ENCODE data around the gene PLCXD3. TPM values are rescaled to one million over a fixed set of nuclear protein-coding genes. Genes with fewer than 3 reads are reported as not detected.

The PLCXD3 gene
- total RNA-seq, 1 experiment from 2014 or later, result not detected

- no peaks in the 10 kb centered on the region for H3K4me1 ChIP-seq (replicated peaks)
- no peak overlapping the region for H3K4me3 ChIP-seq
- H3K27ac ChIP-seq, result no peak overlapping the region
- no peaks in the 10 kb centered on the region for H3K36me3 ChIP-seq
- DNase-seq (ENCODE audit: low read depth in 1 of 2, low spot score in 2 of 2), result no peak
- H3K9me3 ChIP-seq (replicated peaks), result no peaks in the 10 kb centered on the region
- H3K27me3 ChIP-seq (replicated peaks), result no peaks in the 10 kb centered on the region
Observed at GRCh38 chr5:41459557-41459956, 50.8 kb downstream of the PLCXD3 start.

GRCh38 chr5:41457094-41457493, 53.3 kb downstream of the PLCXD3 start:
- DNase-seq (ENCODE audit: low read depth in 1 of 2, low spot score in 2 of 2), result no peak
- H3K36me3 ChIP-seq, result no peaks in the 10 kb centered on the region
- H3K4me1 ChIP-seq (replicated peaks), result no peaks in the 10 kb centered on the region
- H3K27me3 ChIP-seq (replicated peaks), result no peaks in the 10 kb centered on the region
- no peak overlapping the region for H3K27ac ChIP-seq
- H3K9me3 ChIP-seq (replicated peaks), result no peaks in the 10 kb centered on the region
- H3K4me3 ChIP-seq, result no peak overlapping the region

- Histone ChIP-seq H3K36me3 (no peaks in the 10 kb centered on the region), H3K4me3 (no peak overlapping the region), H3K4me1 (replicated peaks) (no peaks in the 10 kb centered on the region), H3K27ac (no peak overlapping the region), H3K9me3 (replicated peaks) (no peaks in the 10 kb centered on the region), H3K27me3 (replicated peaks) (no peaks in the 10 kb centered on the region)
- DNase-seq (ENCODE audit: low read depth in 1 of 2, low spot score in 2 of 2), result no peak
Observed at GRCh38 chr5:41452506-41452905, 57.9 kb downstream of the PLCXD3 start.

- H3K9me3 ChIP-seq (replicated peaks), result no peaks in the 10 kb centered on the region
- no peaks in the 10 kb centered on the region for H3K4me1 ChIP-seq (replicated peaks)
- H3K27ac ChIP-seq, result no peak overlapping the region
- no peak for DNase-seq (ENCODE audit: low read depth in 1 of 2, low spot score in 2 of 2)
- H3K36me3 ChIP-seq, result no peaks in the 10 kb centered on the region
- H3K4me3 ChIP-seq, result no peak overlapping the region
- no peaks in the 10 kb centered on the region for H3K27me3 ChIP-seq (replicated peaks)
Observed at GRCh38 chr5:41447650-41448510, 62.5 kb downstream of the PLCXD3 start.

GRCh38 chr5:41445937-41446563, 64.4 kb downstream of the PLCXD3 start:
- no peak for DNase-seq (ENCODE audit: low read depth in 1 of 2, low spot score in 2 of 2)
- Histone ChIP-seq H3K9me3 (replicated peaks) (no peaks in the 10 kb centered on the region), H3K36me3 (no peaks in the 10 kb centered on the region), H3K27me3 (replicated peaks) (no peaks in the 10 kb centered on the region), H3K27ac (no peak overlapping the region), H3K4me1 (replicated peaks) (no peaks in the 10 kb centered on the region), H3K4me3 (no peak overlapping the region)

- DNase-seq (ENCODE audit: low read depth in 1 of 2, low spot score in 2 of 2), result no peak
- Histone ChIP-seq H3K27ac (no peak overlapping the region), H3K36me3 (no peaks in the 10 kb centered on the region), H3K4me1 (replicated peaks) (no peaks in the 10 kb centered on the region), H3K4me3 (no peak overlapping the region), H3K9me3 (replicated peaks) (no peaks in the 10 kb centered on the region), H3K27me3 (replicated peaks) (no peaks in the 10 kb centered on the region; the same call in 1 of the 2 replicates)
Observed at GRCh38 chr5:41435276-41435675, 75.1 kb downstream of the PLCXD3 start.

GRCh38 chr5:41433552-41434181, 76.7 kb downstream of the PLCXD3 start:
- DNase-seq (ENCODE audit: low read depth in 1 of 2, low spot score in 2 of 2), result no peak
- Histone ChIP-seq H3K4me3 (no peak overlapping the region), H3K36me3 (no peaks in the 10 kb centered on the region), H3K9me3 (replicated peaks) (no peaks in the 10 kb centered on the region), H3K4me1 (replicated peaks) (no peaks in the 10 kb centered on the region), H3K27me3 (replicated peaks) (peaks cover 4% of the 10 kb centered on the region; the same call in 1 of the 2 replicates), H3K27ac (no peak overlapping the region)

- no peaks in the 10 kb centered on the region for H3K36me3 ChIP-seq
- H3K9me3 ChIP-seq (replicated peaks), result no peaks in the 10 kb centered on the region
- H3K27me3 ChIP-seq (replicated peaks), result peaks cover 6% of the 10 kb centered on the region; the same call in 1 of the 2 replicates
- H3K4me3 ChIP-seq, result no peak overlapping the region
- no peak for DNase-seq (ENCODE audit: low read depth in 1 of 2, low spot score in 2 of 2)
- no peak overlapping the region for H3K27ac ChIP-seq
- H3K4me1 ChIP-seq (replicated peaks), result no peaks in the 10 kb centered on the region
Observed at GRCh38 chr5:41432481-41433253, 77.7 kb downstream of the PLCXD3 start.

- Histone ChIP-seq H3K27ac (no peak overlapping the region), H3K27me3 (replicated peaks) (0 out of 2 replicates have a peak, but pooled peaks cover 8% of the 10 kb centered on the region), H3K4me1 (replicated peaks) (no peaks in the 10 kb centered on the region), H3K4me3 (no peak overlapping the region), H3K36me3 (no peaks in the 10 kb centered on the region), H3K9me3 (replicated peaks) (no peaks in the 10 kb centered on the region)
- no peak for DNase-seq (ENCODE audit: low read depth in 1 of 2, low spot score in 2 of 2)
Observed at GRCh38 chr5:41427505-41427904, 82.9 kb downstream of the PLCXD3 start.

- Histone ChIP-seq H3K4me1 (replicated peaks) (no peaks in the 10 kb centered on the region), H3K36me3 (no peaks in the 10 kb centered on the region), H3K27me3 (replicated peaks) (0 out of 2 replicates have a peak, but pooled peaks cover 8% of the 10 kb centered on the region), H3K9me3 (replicated peaks) (no peaks in the 10 kb centered on the region), H3K27ac (no peak overlapping the region), H3K4me3 (no peak overlapping the region)
- DNase-seq (ENCODE audit: low read depth in 1 of 2, low spot score in 2 of 2), result no peak
Observed at GRCh38 chr5:41425736-41426135, 84.7 kb downstream of the PLCXD3 start.

GRCh38 chr5:41420492-41421067, 89.8 kb downstream of the PLCXD3 start:
- Histone ChIP-seq H3K9me3 (replicated peaks) (no peaks in the 10 kb centered on the region), H3K27ac (no peak overlapping the region), H3K27me3 (replicated peaks) (no peaks in the 10 kb centered on the region), H3K36me3 (no peaks in the 10 kb centered on the region), H3K4me1 (replicated peaks) (peaks cover 13% of the 10 kb centered on the region), H3K4me3 (no peak overlapping the region)
- no peak for DNase-seq (ENCODE audit: low read depth in 1 of 2, low spot score in 2 of 2)

GRCh38 chr5:41418220-41419031, 92.0 kb downstream of the PLCXD3 start:
- peak in 1 of 2 experiments; percentile 34 for DNase-seq (ENCODE audit: low read depth in 1 of 2, low spot score in 2 of 2)
- H3K27me3 ChIP-seq (replicated peaks), result no peaks in the 10 kb centered on the region
- H3K36me3 ChIP-seq, result no peaks in the 10 kb centered on the region
- H3K9me3 ChIP-seq (replicated peaks), result no peaks in the 10 kb centered on the region
- peak overlapping the region; percentile 8; the same call in 1 of the 2 replicates for H3K27ac ChIP-seq
- peaks cover 34% of the 10 kb centered on the region for H3K4me1 ChIP-seq (replicated peaks)
- no peak overlapping the region for H3K4me3 ChIP-seq

Data from SJSA1 (cell line).